ENCODE data around the gene UBASH3B.

The UBASH3B gene

GRCh38 chr11:122647736-122648275, 7.7 kb upstream of the UBASH3B start:
- no peak for DNase-seq (ENCODE audit: low spot score)

GRCh38 chr11:122649116-122649515, 6.4 kb upstream of the UBASH3B start:
- DNase-seq (ENCODE audit: low spot score), result no peak

DNA sequence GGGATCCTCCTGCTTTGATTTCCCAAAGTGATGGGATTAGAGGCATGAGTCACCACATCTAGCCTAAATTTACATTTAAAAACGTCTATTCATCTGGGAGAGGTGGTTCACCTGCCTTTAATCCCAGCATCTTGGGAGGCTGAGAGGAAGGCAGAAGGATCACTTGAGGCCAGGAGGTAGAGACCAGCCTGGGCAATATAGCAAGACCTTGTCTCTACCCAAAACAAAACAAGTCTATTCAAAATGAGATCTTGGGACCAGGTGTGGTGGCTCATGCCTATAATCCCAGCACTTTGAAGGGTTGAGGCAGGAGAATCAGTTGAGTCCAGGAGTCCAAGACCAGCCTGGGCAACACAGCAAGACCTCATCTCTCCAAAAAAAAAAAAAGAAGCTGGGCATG, 4.9 kb upstream of the UBASH3B start:
- DNase-seq (ENCODE audit: low spot score), result no peak

- no peak for DNase-seq (ENCODE audit: low spot score)
Measured at GRCh38 chr11:122652495-122652894, 3.0 kb upstream of the UBASH3B start.

DNA sequence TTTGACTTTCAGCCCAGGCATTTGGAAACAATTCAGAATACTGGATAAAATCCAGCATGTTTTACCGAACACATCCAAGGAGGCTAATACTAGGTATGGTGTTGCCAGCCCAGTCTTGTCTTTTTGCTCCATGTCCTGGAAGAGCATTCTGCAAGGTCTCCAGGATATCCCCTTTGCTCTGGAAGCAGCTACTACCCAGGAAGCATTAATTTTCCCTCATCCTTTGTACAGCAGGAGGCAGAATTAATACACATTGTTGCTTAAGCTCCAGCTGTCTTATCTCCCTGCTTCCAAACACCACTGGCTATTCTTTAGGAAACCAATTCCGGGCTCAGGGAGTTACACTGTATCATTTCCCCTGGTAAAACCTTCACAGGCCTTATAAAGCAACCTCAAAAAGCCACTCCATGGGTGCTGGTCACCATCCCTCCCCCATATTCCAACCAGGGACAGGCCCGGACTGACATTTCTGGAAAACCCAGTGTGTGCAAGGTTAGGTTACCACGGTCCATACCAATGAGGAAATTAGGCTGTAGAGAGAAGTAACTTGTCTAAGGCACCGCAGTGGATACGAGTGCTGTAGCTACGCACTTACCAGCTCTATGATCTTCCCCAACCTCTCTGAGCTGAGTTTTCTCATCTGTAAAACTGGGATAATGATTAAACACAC, 1.5 kb upstream of the UBASH3B start:
- no peak for DNase-seq (ENCODE audit: low spot score)

GRCh38 chr11:122656073-122656630, 630 bp downstream of the UBASH3B start:
- peak; percentile 36 for DNase-seq (ENCODE audit: low spot score)

DNA sequence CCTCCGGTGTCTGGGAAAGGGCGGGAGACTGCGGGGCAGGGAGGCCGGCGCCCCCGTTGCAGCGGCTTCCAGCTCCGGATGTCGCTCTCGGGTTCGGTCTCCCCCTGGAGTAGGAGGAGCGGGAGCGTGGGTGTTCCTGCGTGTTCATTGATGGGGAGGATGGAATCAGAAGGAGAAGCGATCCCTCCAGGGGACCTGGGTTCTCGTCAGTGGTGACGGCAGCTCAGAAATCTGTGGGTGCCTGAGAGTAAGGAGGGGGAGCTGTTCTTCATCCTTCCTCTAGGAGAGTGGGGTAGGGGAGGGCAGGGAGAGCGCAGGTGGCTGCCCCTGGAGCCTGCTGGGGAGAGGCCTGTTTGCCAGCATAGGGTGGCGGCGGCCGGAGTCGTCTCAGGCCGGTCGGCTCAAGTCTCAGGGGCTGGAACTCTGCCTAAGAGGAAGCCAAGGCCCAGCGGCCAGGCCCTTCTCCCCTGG, 1.1 kb downstream of the UBASH3B start:
- peak; percentile 70 for DNase-seq (ENCODE audit: low spot score)

DNA sequence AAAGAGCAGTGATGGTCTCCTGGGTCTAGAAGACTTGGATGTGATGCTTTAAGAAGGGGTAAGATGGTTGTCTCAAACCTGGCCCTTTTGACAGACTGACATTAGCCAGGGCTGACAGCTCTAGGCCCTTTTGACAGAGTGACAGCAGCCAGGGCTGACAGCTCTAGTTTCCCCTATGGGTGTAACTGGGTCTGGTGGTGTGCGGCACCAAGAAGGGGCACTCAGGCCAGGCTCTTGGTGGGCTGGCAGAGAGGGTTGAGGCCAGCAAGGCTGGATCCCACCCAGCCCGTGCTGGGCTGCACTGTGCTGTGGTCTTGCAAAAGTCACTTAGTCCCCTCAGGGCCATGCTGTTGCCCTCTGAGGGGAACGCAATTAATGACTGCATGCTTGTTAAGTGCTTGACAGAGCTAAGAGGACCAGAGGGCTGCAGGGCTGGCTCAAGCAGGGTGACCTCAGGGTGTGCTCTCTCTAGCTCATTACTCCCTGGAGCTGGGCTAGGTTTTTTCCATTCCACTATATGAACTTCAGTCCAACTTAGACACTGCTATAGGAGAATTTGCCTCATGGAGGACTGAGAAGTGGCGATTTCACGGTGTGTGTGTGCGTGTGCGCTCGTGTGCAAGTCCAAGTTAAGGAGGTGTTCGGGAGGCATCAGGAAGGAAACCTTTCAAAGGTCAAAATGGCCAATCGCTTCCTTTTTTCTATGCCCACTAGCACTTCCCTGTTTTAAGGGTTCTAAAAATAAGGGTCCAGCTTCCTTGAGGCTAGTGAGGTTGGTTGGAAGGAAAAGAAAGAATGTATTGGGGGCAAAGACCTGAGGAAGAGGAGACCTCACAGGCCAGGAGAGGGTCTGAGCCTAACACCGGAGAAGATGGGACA, 4.4 kb downstream of the UBASH3B start:
- DNase-seq (ENCODE audit: low spot score), result peak; percentile 53

GRCh38 chr11:122661182-122661945, 5.8 kb downstream of the UBASH3B start:
- peak; percentile 94 for DNase-seq (ENCODE audit: low spot score)

GRCh38 chr11:122663056-122663740, 7.7 kb downstream of the UBASH3B start:
- DNase-seq (ENCODE audit: low spot score), result no peak

- no peak for DNase-seq (ENCODE audit: low spot score)
Measured at GRCh38 chr11:122663764-122664163, 8.2 kb downstream of the UBASH3B start.

DNA sequence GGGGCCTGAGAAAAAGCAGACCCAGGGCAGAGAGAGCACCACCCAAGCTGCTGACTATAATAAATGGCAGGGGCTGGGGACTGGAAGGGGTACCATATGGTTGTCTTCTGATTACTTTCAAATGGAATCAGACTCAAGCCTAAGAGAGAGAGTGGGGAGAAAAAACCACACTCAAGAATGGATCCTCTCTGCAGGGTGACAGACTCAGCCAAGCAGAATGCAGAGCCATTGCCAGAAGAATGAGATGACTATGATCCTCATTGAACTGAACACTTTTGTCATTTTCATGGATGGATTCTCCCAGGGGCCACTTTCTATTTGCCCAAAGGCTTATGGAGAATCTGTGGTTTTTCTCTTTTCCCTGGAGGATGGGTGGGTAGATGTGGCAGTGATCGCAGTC, 8.7 kb downstream of the UBASH3B start:
- no peak for DNase-seq (ENCODE audit: low spot score)

GRCh38 chr11:122665861-122666260, 10.3 kb downstream of the UBASH3B start:
- no peak for DNase-seq (ENCODE audit: low spot score)

DNA sequence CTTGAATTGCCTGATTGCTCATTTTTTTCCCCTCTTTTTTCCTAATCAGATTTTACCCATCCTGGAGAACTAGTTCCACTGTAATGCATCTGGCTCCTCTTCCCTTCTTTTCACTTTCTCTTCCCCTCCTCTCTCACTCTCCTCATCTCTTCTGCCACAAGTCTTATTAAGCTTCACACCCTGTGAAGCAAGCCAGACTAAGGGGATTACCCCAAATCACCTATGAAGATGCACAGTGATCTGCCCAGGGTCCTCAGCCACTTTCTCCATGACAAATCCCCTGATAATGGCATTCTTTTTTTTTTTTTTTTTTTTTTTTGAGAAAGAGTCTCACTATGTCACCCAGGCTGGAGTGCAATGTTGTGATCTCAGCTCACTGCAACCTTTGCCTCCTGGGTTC, 11.2 kb downstream of the UBASH3B start:
- no peak for DNase-seq (ENCODE audit: low spot score)

DNA sequence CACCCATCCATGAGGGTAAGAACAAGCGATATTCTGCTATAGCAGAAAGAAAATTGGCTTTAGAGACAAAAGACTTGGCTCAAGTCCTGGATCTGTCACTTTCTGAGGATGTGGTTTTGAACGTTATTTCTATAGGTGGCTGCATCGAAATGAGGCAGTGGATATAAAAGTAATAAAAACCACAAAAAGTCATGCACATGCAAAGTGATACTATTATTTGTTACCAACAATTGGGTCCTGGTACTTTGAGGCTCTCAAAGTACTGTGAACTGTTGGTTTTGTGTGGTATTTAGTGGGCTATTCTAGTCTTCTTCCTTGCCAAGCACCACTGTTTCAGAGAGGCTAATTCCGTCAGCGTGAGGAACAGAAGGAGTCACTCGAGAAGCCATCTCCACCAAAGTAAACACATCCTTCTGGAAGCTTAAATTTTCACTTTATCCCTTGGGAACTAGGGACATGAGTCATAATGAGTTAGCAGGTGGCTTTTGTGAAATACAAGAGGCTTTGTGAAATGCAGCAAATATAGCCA, 13.1 kb downstream of the UBASH3B start:
- no peak for DNase-seq (ENCODE audit: low spot score)

DNA sequence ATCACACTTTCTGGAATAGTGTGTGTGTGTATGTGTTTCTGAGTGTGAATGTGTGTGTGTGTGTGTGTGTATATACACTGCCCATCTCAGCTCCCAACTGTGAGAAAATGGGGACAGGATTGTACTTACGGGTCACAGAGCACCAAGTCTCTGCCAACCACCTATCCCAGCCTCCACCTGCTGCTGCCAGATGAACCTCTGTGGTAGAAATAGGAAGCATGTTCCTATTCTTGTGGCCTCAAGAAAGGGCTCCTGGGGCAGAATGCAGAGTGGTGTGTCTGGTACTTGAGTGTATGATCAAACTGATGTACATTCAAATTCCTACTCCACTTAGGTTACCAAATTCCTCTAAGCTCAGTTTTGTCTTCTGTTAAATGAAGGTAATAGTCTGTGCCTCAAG, 14.6 kb downstream of the UBASH3B start:
- DNase-seq (ENCODE audit: low spot score), result no peak

GRCh38 chr11:122671400-122671891, 15.9 kb downstream of the UBASH3B start:
- no peak for DNase-seq (ENCODE audit: low spot score)

GRCh38 chr11:122672892-122673291, 17.4 kb downstream of the UBASH3B start:
- DNase-seq (ENCODE audit: low spot score), result no peak

DNA sequence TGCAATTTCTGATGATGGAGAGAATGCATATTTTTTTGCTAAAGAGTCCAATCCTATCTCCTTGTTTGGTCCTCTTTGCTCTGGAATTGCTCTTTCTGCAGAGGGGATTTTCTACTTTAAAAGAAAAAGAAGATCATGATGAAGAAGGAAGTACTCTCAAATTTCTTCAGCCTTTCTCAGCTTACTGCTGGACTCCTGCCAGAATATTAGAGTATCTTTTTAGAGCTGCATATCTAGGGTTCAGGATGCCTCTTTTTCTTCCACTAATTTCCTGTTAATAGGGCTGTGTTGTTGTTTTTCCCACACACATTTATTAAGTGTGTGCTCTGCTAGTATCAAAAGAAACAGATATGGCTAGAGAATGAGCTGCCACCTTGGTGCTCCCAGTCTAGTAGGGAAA, 18.2 kb downstream of the UBASH3B start:
- DNase-seq (ENCODE audit: low spot score), result no peak

DNA sequence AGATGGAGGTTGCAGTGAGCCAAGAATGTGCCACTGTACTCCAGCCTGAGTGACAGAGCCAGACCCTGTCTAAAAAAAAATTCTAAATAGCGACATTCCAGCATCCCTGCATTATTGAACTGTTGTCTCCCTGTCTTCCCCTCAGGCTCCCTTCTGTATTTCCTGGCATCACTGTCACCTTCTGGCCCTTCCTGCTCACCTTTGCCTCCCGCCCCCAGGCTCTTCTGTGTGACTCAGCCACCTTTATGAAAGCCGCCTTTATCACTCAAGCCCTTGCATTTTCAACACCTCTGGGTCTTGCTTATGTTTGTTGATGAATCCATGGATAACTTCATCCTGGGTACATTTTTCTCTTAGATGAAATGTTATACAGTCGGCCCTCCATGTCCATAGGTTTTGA, 21.1 kb downstream of the UBASH3B start:
- DNase-seq (ENCODE audit: low spot score), result no peak

- no peak for DNase-seq (ENCODE audit: low spot score)
Measured at GRCh38 chr11:122677256-122677655, 21.7 kb downstream of the UBASH3B start.
